GM19193 (cell line): Measurements from ENCODE around the gene SARS1.

Experiments
- POLR2A ChIP-seq: IDR thresholded peaks from 4 replicates; pipeline ENCODE4 v1.6.1; 2011; ENCODE audit not compliant: insufficient read depth, insufficient read length; ENCODE audit errors: extremely low read depth

Gene SARS1

DNA sequence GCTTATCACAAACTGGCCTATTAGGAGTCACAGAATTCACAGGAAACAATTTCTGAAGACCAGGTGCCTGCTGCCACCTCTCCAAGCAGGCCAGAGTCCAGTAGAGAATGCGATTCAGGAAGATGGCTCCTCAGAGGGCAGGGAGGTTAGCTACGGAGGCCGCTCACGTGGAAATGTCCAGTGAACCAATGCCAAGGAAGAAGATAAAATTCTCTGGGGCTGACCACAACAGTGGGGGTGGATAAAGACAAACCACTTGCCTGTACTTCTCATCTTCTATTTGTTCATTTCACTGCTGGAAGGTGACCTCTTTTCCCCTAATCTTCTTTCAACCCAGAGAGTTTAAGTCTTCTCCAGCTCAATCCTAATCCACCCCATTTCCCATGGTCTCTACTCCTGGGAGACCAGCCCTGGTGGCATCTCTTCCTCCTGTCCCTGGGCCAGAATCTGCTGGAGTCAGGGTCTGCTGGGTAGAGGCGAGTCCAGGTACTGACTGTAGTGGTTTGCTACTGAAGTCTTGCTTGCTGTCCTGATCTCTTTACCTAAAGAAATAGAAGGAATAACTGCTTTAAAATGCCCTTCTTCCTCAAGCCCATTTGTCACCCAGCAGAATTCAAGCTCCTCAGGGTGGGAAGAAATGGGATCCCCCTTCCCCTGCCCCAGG lies 66.0 kb downstream of the SARS1 start:
- no peak for TF ChIP-seq POLR2A

DNA sequence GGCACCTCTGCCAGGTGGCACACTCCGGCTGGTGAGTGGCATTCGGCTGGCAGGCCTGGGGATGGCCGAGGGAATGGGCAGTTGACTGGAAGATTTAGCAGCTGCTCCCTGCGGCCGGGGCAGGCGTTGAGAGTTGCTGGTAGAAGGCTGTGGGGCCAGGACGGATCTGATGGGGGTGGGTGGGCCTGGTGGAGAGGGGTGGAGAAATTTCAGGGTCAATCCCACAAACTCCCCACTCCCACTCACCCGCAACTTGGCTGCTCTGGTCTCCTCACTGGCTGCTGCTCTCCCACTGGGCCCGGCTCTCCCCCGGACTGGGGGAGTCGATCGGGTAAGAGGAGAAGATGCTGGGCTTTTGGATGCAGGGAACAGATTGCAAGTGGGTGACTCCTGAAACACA lies 67.1 kb downstream of the SARS1 start:
- no peak for TF ChIP-seq POLR2A

DNA sequence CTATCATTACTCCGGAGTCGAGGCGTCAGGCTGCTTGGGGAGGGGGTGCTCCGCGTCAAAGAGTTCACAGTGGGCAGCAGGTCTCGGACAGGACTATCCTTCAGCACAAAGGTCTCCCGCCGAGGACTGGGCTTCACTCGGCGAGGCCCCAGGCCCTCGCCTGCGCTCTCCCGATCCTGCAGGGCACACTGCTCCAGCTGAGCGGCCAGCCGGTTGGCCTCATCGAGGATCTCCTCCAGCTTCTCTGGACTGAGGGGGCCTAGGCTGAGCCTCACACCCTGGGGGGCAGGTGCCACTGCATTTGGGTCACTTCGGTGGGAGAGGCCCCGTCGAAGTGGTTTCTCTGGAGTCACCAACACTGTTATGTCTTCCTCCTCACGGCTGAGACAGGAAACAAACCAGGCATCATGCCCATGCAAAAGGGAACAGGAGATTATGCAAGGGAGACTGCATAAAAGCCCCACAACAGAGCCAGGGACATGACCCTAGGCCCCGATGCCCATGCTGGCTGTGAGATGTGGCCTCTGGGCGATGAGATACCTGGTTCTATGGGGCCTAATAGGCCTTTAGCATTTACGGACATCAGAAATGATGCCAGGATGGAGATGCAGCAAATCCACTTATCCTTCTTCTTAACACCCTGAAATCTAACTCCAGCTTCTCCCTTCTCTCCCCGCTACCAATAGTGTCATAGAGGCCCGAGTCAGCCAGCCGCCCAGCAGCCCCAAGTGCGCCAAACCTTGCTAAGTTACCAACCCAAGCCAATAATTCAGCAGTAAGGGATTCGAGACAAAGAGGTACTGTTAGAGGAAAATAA lies 68.2 kb downstream of the SARS1 start:
- TF ChIP-seq POLR2A: no peak

DNA sequence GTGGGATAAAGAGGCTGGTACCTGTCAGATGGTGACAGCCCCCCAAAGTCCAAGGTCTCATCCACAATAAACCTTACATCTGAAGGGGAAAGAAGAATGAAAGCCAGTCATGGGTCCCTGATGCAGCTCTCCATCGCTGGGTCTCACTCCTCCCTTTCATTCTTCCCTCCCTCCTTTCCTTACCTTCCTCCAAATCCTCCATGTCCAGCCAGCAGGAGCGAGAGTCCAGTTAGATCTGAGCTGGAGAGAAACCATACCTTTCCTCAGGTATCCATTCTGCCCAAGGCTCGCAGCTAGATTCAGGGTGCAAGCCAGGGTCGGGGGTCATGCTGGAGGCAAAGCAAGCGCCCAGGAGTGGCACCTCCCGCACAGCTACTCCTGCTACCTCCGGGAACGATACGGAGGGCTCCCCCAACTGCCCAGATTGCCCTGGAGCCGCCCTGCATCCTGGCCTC lies 68.8 kb downstream of the SARS1 start:
- no peak for TF ChIP-seq POLR2A

DNA sequence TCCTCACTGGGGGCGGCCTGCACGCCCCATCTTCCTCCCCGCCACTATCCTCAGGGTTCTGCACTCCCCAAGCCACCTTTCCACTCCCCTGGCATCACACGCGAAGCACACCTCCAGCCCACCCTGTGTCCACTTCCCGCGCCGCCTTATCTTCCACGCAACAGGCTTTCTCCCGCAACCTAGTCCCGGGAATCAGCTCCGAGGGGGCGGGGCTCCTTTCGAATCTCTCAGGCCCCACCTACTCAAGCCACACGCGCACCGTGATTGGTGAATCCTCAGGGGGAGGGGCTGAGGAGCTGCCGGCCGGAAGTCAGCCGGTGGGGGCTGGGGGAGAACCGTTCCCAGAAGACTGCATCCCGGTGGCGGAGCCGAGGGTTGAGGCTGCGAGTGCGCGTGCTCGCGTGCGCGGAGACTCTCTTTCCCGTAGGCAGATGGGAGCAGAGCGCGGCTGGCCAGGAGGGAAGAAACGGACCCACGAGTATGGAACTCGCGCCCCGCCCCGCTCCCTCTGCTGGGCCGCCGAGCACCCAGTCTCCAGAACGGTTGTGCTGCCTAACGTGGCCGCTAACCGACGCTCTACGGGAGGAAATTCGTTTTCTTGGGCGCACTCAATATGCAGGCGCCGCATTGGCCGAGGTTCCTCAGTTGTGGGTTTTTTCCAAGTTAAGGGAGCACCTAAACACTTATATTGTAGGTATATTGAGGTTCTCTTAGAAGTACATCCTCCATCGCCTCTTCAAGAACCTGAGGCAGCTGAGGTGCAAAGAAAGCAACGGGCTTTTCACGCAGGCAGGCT lies 69.4 kb downstream of the SARS1 start, which contains the start of gene PSRC1:
PSRC1 (minus strand) TSS at position 194 of the 796 bp plus-strand sequence.
- peak; percentile 81 for TF ChIP-seq POLR2A

DNA sequence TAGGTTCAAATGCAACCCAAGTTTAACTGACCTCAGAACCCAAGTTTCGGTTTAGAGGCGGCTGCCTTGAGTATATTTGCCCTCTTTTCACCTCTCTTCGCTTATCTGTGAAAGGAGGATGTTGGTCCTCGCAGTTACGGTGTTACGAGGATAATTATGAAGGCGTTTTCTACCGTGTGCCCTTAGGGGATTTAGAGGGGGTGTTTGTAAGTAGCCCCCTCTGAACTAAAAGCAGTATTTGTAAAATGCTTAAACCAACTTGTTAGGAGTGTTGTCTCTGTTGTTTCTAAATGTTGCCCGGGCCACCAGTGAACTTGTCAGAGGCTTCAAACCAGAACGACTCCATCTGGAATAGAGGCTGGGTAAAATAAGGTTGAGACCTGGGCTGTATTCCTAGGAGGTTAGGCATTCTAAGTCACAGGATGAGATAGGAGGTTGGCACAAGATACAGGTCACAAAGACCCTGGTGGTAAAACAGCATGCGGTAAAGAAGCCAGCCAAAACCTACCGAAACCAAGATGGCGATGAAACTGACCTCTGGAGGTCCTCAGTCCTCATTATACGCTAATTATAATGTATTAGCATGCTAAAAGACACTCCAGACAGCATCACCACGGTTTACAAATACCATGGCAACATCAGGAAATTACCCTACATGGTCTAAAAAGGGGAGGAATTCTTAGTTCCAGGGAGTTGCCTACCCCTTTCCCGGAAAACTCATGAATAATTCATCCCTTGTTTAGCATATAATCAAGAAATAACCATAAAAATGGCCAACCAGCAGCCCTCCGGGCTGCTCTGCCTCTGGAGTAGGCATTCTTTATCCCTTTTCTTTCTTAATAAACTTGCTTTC lies 70.3 kb downstream of the SARS1 start:
- no peak for TF ChIP-seq POLR2A
